ENCODE measurements around the gene VGLL4.

DNA sequence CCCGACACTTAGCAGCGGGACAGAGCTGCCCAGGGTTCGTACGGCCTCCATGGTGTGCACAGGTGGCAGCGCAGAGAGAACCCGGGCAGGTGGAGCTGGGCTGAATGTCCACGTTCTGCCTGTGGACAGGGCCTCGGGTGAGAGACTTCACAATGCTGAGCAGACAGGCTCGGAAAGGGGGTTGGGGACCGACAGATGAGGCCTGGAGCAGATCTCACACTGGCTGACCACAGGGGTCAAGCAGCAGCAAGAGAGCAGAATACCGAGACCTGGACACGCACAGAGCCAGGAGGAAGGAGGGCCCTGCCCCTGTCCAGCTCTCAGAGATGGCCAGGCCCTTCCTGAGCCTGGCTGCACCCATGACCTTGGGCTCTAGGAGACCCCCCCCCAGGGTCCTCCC is 83.0 kb downstream of the VGLL4 start:
- TF ChIP-seq, protein P1, sequence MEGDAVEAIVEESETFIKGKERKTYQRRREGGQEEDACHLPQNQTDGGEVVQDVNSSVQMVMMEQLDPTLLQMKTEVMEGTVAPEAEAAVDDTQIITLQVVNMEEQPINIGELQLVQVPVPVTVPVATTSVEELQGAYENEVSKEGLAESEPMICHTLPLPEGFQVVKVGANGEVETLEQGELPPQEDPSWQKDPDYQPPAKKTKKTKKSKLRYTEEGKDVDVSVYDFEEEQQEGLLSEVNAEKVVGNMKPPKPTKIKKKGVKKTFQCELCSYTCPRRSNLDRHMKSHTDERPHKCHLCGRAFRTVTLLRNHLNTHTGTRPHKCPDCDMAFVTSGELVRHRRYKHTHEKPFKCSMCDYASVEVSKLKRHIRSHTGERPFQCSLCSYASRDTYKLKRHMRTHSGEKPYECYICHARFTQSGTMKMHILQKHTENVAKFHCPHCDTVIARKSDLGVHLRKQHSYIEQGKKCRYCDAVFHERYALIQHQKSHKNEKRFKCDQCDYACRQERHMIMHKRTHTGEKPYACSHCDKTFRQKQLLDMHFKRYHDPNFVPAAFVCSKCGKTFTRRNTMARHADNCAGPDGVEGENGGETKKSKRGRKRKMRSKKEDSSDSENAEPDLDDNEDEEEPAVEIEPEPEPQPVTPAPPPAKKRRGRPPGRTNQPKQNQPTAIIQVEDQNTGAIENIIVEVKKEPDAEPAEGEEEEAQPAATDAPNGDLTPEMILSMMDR (optimal IDR thresholded peaks at IDR 0.05 in 1 of 3, IDR thresholded peaks at IDR 0.05 in 1 of 3, conservative IDR thresholded peaks at IDR 0.05 in 1 of 3; ENCODE audit: extremely low read depth in 1 of 3, insufficient read depth in 2 of 3, low read length in 3 of 3), result no peak
- no peak for TF ChIP-seq EZH2 (IDR thresholded peaks at IDR 0.05; ENCODE audit: low read length)

All from keratinocyte (primary cell).